ENCODE measurements around the gene CCNI2.

The CCNI2 gene

DNA sequence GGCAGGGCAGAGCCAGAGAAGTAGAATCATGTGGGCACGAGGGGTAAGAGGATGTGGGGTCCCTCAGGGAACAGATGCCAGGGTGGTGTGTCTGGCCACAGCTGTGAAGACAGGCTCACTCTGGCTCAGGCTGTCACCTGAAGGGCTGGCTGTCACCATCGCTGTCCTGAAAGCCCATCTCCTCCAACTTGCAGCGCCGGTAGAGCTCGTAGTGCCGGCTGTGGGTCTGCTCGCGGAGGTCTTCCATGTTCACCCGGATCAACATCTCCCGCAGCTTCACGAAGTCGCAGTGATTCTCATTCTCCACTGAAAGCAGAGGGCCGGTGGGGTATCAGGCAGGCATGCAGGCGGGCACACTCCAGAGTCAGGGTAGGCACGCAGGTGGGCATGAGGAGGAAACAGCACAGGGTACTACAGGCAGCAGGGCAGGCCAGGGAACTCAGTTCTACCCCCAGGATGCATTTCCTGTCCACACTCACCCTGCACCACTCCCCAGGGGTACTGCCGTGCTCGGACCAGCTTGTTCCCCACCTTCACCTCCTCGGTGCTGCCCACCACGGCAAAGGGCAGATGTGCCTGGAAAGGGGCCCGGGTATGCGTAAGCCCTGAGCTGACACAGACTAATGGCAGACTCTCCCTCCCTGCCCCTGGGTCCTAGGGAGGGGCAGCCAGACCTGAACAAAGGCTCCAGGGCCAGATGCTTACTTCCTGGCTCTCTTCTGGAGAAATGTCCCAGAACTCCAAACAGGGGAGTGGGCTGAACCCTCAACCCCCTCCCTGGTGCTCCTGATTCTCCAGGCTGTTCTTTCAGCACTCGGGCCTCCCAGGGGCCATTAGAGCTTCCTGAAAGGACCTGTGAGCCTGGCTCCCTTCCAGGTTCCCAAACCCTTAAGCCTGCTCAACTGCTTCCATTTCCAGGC lies 14.4 kb downstream of the CCNI2 start:
- H3K9ac ChIP-seq (ENCODE audit: low read depth, low read length): no peak overlapping the region
- H3K9me3 ChIP-seq (ENCODE audit: control insufficient read depth, insufficient read depth, low read length): no peaks in the 10 kb centered on the region
- H3K27me3 ChIP-seq (ENCODE audit: control insufficient read depth, insufficient read depth, low read length): no peaks in the 10 kb centered on the region
- H3K4me1 ChIP-seq (ENCODE audit: control insufficient read depth, insufficient read depth, low read length): no peaks in the 10 kb centered on the region
- peaks cover 17% of the 10 kb centered on the region for H3K36me3 ChIP-seq (ENCODE audit: control insufficient read depth, insufficient read depth, low read length)
- H3K4me3 ChIP-seq (ENCODE audit: low read depth, low read length): no peak overlapping the region

DNA sequence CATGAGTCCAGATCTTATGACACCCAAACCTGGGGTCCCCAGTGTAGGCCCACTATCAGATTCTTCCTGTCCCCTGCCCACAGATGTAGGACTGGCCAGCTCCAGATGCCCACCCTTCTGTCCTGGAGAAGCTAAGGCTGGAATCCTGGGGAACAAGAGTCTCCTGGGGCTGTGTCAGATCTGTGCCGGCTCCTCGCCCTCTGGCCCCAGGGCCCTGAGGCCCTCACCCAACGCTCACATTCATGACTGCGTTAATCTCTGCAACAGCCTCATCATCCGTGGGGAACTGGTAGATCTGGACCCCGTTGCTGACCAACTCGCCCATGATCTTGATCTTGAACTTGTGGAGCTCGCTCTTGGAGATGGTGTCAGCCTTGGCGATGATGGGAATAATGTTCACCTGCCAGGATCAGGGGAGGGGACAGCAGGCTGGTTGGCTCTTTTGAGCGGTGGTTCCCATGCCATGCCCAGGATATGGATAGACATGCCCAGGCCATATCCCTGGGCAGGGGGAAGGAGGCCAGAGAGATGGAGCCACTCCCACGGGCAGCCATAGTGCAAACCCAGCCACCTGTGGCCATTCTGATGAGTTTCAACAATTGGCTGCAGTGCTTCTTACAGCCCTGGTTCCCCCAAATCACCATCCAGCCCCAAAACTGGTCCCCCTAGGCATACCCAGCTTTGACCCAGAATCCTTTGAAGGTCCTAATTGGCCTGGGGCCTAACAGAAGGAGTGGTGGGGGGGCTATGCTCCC lies 15.2 kb downstream of the CCNI2 start:
- H3K27me3 ChIP-seq (ENCODE audit: control insufficient read depth, insufficient read depth, low read length): no peaks in the 10 kb centered on the region
- H3K9ac ChIP-seq (ENCODE audit: low read depth, low read length): no peak overlapping the region
- H3K4me1 ChIP-seq (ENCODE audit: control insufficient read depth, insufficient read depth, low read length): no peaks in the 10 kb centered on the region
- peaks cover 17% of the 10 kb centered on the region for H3K36me3 ChIP-seq (ENCODE audit: control insufficient read depth, insufficient read depth, low read length)
- H3K4me3 ChIP-seq (ENCODE audit: low read depth, low read length): no peak overlapping the region
- no peaks in the 10 kb centered on the region for H3K9me3 ChIP-seq (ENCODE audit: control insufficient read depth, insufficient read depth, low read length)

DNA sequence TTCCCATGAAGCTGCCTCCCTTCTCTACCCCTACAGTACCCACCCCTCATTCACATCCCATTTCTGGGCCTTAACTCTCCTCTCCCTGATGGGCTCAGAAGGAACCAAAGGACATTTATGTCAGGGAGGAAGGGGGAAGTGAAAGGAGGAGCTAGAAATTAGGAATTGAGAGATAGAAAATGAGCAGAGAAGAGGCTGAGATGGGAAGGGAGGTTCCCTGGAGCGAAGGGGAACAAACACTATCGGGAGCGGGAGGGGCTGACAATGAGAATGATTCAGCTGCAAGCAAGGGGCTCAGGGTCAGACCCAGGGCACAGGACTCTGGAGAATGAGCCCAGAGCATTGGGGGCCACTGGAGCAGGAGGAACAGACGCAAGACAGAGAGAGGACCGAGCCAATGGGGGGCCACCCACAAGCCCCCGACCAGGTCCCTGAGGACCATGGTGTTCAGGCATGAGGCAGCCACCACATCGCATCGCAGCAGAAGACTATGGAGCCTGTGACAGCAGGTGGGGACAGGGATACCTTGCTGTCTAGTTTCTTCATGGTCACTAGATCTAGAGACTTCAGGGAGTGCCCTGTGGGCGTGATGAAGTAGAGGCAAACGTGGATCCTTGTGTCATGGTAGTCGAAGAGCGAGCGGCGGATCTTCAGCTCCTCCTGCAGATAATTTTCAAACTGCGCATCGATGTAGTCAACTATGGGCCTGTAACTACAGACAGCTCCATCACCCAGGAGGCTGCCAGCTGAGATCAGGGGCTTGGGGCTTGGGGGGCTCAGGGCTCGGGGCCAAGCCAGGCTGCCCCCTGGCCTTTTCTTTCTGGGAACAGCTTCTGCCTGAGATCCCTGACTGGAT lies 16.2 kb downstream of the CCNI2 start:
- no peak overlapping the region for H3K4me3 ChIP-seq (ENCODE audit: low read depth, low read length)
- H3K27me3 ChIP-seq (ENCODE audit: control insufficient read depth, insufficient read depth, low read length): no peaks in the 10 kb centered on the region
- H3K9me3 ChIP-seq (ENCODE audit: control insufficient read depth, insufficient read depth, low read length): no peaks in the 10 kb centered on the region
- no peaks in the 10 kb centered on the region for H3K4me1 ChIP-seq (ENCODE audit: control insufficient read depth, insufficient read depth, low read length)
- H3K36me3 ChIP-seq (ENCODE audit: control insufficient read depth, insufficient read depth, low read length): peaks cover 17% of the 10 kb centered on the region
- H3K9ac ChIP-seq (ENCODE audit: low read depth, low read length): no peak overlapping the region

DNA sequence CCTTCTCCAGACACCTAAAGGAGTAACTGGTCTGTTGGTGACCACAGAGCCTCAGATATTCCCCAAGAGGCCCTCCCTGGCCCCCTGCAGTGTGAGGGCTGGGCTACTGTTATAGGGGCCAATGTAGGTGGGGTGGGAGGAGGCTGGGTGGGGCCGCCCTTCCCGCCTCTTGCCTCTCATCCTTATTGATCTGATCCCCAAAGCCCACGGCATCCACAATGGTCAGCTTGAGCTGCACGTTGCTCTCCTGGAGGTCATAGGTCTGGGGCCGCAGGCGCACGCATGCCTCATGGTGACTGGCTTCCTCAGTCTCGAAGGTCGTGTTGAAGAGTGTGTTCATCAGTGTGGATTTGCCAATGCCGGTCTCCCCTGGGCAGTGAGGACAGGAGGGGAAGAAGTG lies 16.8 kb downstream of the CCNI2 start:
- H3K9ac ChIP-seq (ENCODE audit: low read depth, low read length): no peak overlapping the region
- no peaks in the 10 kb centered on the region for H3K9me3 ChIP-seq (ENCODE audit: control insufficient read depth, insufficient read depth, low read length)
- H3K36me3 ChIP-seq (ENCODE audit: control insufficient read depth, insufficient read depth, low read length): peaks cover 17% of the 10 kb centered on the region
- H3K4me1 ChIP-seq (ENCODE audit: control insufficient read depth, insufficient read depth, low read length): no peaks in the 10 kb centered on the region
- no peaks in the 10 kb centered on the region for H3K27me3 ChIP-seq (ENCODE audit: control insufficient read depth, insufficient read depth, low read length)
- no peak overlapping the region for H3K4me3 ChIP-seq (ENCODE audit: low read depth, low read length)

DNA sequence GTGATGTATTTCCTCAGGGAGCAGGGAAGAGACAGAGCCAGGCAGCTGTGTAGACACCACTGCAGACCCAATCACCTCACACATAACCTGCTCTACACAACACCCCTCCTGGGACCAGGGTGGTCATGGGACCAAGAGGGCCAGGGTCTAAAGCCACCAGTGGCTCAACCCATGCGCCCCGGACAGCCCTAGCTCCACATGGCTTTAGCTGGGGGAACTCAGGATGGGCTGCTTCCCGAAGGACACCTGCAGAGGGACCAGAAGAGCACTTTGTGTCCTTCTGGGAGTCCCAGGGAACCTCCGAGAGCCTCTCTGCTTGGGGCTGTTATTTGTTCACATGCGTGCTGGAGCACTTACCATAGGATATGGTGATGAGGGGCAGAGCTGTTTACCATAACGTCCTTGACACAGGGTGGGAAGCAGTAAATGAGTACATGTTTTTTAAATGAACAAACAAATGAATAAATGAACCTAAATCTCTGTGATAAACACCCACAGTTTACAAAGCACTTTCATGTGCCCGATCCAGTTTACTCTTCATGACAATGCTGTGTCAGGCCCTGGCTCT lies 17.5 kb downstream of the CCNI2 start:
- H3K36me3 ChIP-seq (ENCODE audit: control insufficient read depth, insufficient read depth, low read length): peaks cover 12% of the 10 kb centered on the region
- no peaks in the 10 kb centered on the region for H3K4me1 ChIP-seq (ENCODE audit: control insufficient read depth, insufficient read depth, low read length)
- H3K9me3 ChIP-seq (ENCODE audit: control insufficient read depth, insufficient read depth, low read length): no peaks in the 10 kb centered on the region
- no peak overlapping the region for H3K4me3 ChIP-seq (ENCODE audit: low read depth, low read length)
- no peak overlapping the region for H3K9ac ChIP-seq (ENCODE audit: low read depth, low read length)
- H3K27me3 ChIP-seq (ENCODE audit: control insufficient read depth, insufficient read depth, low read length): no peaks in the 10 kb centered on the region

DNA sequence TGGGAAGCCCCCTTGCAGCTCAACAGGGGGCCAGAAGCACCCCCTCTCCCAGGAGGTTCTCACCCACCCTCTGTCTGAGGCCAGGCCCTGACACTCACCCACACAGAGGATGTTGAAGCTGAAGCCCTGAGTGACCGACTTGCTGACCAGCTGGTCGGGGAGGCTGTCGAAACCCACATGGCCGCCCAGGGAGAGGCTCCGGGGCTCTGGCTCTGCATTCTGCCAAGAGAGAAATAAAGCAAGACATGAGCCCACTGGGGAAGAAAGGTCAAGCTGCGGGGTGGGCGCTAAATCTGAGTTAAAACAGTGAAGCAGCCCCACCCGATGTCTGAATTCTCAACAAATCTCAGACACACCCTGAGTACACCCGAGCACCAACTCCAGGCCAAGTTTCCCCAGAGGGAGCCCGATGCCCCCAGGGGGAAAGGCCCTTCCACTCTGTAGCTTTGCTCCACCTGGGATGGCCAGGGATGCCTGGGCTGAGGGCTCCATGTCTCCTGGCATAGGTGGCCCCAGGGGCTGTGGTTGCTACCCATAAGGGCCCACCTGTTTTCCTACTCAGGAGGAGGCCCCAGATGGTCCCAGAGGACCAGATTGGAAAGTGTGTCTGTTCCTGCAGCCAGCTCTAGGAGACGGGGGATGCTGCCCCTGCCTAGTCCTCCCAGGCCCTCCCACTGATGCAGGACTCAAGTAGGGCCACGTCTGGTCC lies 18.2 kb downstream of the CCNI2 start:
- Histone ChIP-seq H3K9ac (ENCODE audit: low read depth, low read length) (no peak overlapping the region), H3K27me3 (ENCODE audit: control insufficient read depth, insufficient read depth, low read length) (no peaks in the 10 kb centered on the region), H3K4me1 (ENCODE audit: control insufficient read depth, insufficient read depth, low read length) (no peaks in the 10 kb centered on the region), H3K9me3 (ENCODE audit: control insufficient read depth, insufficient read depth, low read length) (no peaks in the 10 kb centered on the region), H3K4me3 (ENCODE audit: low read depth, low read length) (no peak overlapping the region), H3K36me3 (ENCODE audit: control insufficient read depth, insufficient read depth, low read length) (peaks cover 12% of the 10 kb centered on the region)

DNA sequence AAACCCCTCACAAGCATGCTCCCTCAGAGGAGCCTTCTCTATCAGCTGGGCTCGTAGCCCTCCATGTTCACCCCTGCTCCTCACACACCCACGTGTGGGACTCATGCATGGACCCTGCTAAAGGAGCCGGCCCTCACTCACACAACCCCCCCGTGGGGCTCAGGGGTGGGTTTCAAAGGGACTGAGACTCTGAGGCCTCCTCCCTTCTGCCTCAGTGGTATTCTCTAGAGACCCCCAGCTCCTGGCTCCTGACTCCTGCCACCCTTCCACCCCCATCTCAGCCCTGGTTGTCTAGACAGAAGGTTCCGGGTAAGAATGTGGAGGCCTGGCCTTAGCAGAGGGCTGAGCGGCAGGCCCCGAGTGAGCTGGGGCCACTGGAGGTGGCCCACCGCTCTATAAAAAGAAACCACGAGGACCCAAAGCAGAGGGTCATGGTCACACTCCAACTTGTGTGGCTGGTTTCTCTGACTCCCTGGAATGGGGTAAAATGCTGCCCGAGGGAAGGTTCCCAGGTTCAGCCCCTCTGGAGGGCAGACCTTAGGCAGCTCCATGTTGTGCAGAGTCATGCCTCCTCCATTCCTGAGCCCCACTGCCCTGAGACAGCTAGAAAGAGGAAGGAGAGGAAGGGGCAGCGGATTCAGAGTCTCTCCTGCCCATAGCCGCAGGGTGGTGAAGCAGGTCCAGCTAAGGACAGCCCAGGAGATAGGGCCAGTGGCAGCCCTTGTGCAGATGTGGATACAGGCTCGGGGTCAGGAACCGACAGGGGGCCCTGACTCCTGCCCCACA lies 19.0 kb downstream of the CCNI2 start:
- Histone ChIP-seq H3K9me3 (ENCODE audit: control insufficient read depth, insufficient read depth, low read length) (no peaks in the 10 kb centered on the region), H3K4me1 (ENCODE audit: control insufficient read depth, insufficient read depth, low read length) (no peaks in the 10 kb centered on the region), H3K27me3 (ENCODE audit: control insufficient read depth, insufficient read depth, low read length) (no peaks in the 10 kb centered on the region), H3K4me3 (ENCODE audit: low read depth, low read length) (no peak overlapping the region), H3K9ac (ENCODE audit: low read depth, low read length) (no peak overlapping the region), H3K36me3 (ENCODE audit: control insufficient read depth, insufficient read depth, low read length) (peaks cover 12% of the 10 kb centered on the region)

DNA sequence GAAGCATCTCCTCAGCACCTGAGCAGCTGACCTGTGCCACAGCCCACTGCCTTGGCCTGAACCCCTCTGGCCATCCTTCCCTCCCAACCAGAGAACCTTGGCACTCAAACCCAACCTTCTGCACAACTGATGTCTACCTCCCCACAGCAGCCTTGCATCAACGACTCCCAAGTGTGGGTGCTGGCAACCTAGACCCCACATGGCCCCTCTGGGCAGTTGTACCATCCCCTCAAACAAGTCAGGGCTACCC lies 19.5 kb downstream of the CCNI2 start:
- Histone ChIP-seq H3K27me3 (ENCODE audit: control insufficient read depth, insufficient read depth, low read length) (no peaks in the 10 kb centered on the region), H3K4me3 (ENCODE audit: low read depth, low read length) (no peak overlapping the region), H3K36me3 (ENCODE audit: control insufficient read depth, insufficient read depth, low read length) (peaks cover 8% of the 10 kb centered on the region), H3K4me1 (ENCODE audit: control insufficient read depth, insufficient read depth, low read length) (peaks cover under 1% of the 10 kb centered on the region), H3K9ac (ENCODE audit: low read depth, low read length) (no peak overlapping the region), H3K9me3 (ENCODE audit: control insufficient read depth, insufficient read depth, low read length) (no peaks in the 10 kb centered on the region)

DNA sequence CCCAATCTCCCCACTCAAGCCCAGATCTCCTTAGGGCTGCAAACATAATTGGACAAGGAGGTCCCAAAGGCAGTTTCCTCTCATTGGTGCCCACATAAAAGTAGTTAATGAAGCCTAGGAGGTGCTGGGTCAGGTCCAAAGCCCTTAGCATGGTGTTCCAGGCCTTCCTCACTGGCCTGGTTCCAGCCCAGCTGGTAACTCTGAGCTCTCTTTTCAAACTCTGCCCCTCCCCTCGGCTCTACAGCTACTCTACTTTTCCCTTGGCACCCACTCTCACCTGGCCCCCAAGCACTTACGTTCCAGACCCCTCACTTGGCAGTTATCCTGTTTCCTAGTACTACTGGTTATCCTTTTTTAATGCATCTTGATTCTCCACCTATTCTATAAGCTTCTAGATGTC lies 19.9 kb downstream of the CCNI2 start:
- Histone ChIP-seq H3K9ac (ENCODE audit: low read depth, low read length) (no peak overlapping the region), H3K4me1 (ENCODE audit: control insufficient read depth, insufficient read depth, low read length) (peaks cover 4% of the 10 kb centered on the region), H3K9me3 (ENCODE audit: control insufficient read depth, insufficient read depth, low read length) (no peaks in the 10 kb centered on the region), H3K27me3 (ENCODE audit: control insufficient read depth, insufficient read depth, low read length) (no peaks in the 10 kb centered on the region), H3K36me3 (ENCODE audit: control insufficient read depth, insufficient read depth, low read length) (peaks cover 8% of the 10 kb centered on the region), H3K4me3 (ENCODE audit: low read depth, low read length) (no peak overlapping the region)

DNA sequence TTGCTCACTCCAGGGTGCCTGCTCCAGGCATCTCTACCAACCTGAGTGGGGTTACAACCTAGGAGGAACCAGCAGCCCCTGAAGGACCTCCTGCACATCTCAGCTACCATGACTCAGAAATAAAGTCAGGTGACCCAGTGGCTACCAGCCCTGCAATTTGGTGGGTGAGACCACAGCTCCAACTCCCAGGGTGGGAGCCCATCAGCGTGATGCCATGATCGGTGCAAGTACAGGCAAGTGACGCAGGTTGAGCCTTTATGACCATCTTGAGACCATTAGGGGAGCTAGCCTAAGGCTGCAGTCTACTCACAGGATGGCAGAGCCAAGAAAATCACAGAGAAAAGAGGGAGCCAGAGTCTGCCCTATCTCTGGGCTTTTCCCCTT lies 21.3 kb downstream of the CCNI2 start:
- Histone ChIP-seq H3K9ac (ENCODE audit: low read depth, low read length) (no peak overlapping the region), H3K9me3 (ENCODE audit: control insufficient read depth, insufficient read depth, low read length) (no peaks in the 10 kb centered on the region), H3K4me3 (ENCODE audit: low read depth, low read length) (no peak overlapping the region), H3K4me1 (ENCODE audit: control insufficient read depth, insufficient read depth, low read length) (peaks cover 4% of the 10 kb centered on the region), H3K36me3 (ENCODE audit: control insufficient read depth, insufficient read depth, low read length) (peaks cover 7% of the 10 kb centered on the region), H3K27me3 (ENCODE audit: control insufficient read depth, insufficient read depth, low read length) (no peaks in the 10 kb centered on the region)
